IMR-90 (cell line): Measurements from ENCODE around the gene LRP1B.

Experiments
- CEBPB ChIP-seq: IDR thresholded peaks from 2 replicates; pipeline ENCODE4 v1.6.1; 2012; ENCODE audit warnings: low read depth, low read length, improper control_type of control experiment
- POLR2A ChIP-seq: IDR thresholded peaks from 2 replicates; pipeline ENCODE4 v1.6.1; 2012; ENCODE audit warnings: mild to moderate bottlenecking, low read depth, low read length
- RAD21 ChIP-seq: IDR thresholded peaks from 2 replicates; pipeline ENCODE4 v1.6.1; 2012; ENCODE audit warnings: low read length, improper control_type of control experiment
- RFX5 ChIP-seq: IDR thresholded peaks from 2 replicates; pipeline ENCODE4 v1.8.0; 2012; ENCODE audit warnings: low read depth, mild to moderate bottlenecking, low read length, moderate library complexity
- SMC3 ChIP-seq: fragments of 150-350 bp; IDR thresholded peaks from 2 replicates; pipeline ENCODE4 v1.6.1; 2016; ENCODE audit warnings: low read depth, mild to moderate bottlenecking, antibody characterized with exemption, low read length, moderate library complexity
- TF ChIP-seq, protein P1 (sequence below): conservative IDR thresholded peaks from 2 replicates; pipeline ENCODE4 v1.5.1; 2012; ENCODE audit warnings: mild to moderate bottlenecking, low read depth, low read length, improper control_type of control experiment

DNA sequence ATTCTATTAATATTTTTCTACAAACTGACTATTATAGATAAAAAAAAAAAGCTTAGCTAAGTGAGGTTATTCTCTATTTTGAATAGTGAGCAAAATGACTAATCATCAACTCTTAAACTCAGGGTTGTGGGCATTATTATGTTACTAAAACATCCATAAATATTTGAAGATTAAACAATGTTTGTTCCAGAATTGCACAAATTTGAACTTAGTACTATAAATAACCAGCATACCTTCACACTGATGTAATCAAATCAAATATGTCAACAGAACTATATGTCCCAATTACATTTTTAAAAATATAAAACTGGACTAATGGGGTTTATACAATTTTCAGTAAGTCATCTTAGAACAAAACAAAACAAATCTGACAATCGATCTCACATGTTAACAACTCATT lies 800.9 kb downstream of the LRP1B start:
- TF ChIP-seq POLR2A (no peak), RFX5 (no peak), CEBPB (peak; percentile 82), SMC3 (no peak), RAD21 (no peak)
- TF ChIP-seq, protein P1, sequence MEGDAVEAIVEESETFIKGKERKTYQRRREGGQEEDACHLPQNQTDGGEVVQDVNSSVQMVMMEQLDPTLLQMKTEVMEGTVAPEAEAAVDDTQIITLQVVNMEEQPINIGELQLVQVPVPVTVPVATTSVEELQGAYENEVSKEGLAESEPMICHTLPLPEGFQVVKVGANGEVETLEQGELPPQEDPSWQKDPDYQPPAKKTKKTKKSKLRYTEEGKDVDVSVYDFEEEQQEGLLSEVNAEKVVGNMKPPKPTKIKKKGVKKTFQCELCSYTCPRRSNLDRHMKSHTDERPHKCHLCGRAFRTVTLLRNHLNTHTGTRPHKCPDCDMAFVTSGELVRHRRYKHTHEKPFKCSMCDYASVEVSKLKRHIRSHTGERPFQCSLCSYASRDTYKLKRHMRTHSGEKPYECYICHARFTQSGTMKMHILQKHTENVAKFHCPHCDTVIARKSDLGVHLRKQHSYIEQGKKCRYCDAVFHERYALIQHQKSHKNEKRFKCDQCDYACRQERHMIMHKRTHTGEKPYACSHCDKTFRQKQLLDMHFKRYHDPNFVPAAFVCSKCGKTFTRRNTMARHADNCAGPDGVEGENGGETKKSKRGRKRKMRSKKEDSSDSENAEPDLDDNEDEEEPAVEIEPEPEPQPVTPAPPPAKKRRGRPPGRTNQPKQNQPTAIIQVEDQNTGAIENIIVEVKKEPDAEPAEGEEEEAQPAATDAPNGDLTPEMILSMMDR, result no peak
